ENCODE results near the gene PTPRA. TPM values are rescaled to one million over a fixed set of nuclear protein-coding genes. Genes with fewer than 3 reads are reported as not detected.

The PTPRA gene
- total RNA-seq, 1 experiment from 2014 or later, result 45.2 TPM

DNA sequence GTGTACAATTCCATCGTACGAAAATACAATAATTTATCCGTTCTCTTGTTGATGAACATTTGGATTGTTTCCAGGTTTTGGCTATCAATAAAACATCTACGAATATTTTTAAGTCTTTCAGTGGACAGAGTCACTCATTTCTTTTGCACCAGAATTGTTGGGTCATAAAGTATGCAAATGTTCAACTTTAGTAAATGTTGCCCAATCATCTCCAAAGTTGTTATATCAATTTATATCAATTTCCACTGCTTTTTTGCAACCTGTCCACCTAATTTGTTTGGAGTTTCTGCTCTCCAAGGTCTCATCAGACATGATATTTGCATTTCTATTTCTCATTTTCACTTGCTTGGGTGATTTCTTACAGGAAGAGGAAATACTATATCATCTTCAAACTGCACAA lies 46.6 kb upstream of the PTPRA start:
- no peak overlapping the region for H2BK20ac ChIP-seq (ENCODE audit: low read depth, low read length, poor library complexity, severe bottlenecking)
- no peak overlapping the region for H2AK5ac ChIP-seq (ENCODE audit: insufficient read length, low read length)
- H2BK15ac ChIP-seq (ENCODE audit: low read depth, low read length), result no peak overlapping the region
- H3K4me2 ChIP-seq (ENCODE audit: insufficient read depth, insufficient read length, low read length), result no peak overlapping the region
- no peak overlapping the region for H2BK12ac ChIP-seq (ENCODE audit: insufficient read length, low read depth, low read length)
- no peak overlapping the region for H2BK120ac ChIP-seq (ENCODE audit: low read depth, low read length, poor library complexity, severe bottlenecking)
- no CpG with 5 or more reads among the region's 4 CpGs for WGBS (ENCODE audit: extremely low coverage, insufficient read length, low lambda C conversion rate)
- no peak overlapping the region for H3K18ac ChIP-seq (ENCODE audit: insufficient read length, low read depth, low read length)
- no peak overlapping the region for H3K4ac ChIP-seq (ENCODE audit: low read depth, low read length)
- H3K4me1 ChIP-seq (ENCODE audit: insufficient read depth, low read length), result no peaks in the 10 kb centered on the region
- no peaks in the 10 kb centered on the region for H3K79me2 ChIP-seq (ENCODE audit: insufficient read depth, low read length)
- H2AFZ ChIP-seq (ENCODE audit: low read length), result no peak overlapping the region
- H3K79me1 ChIP-seq (ENCODE audit: insufficient read depth, low read depth, low read length, poor library complexity, severe bottlenecking), result no peaks in the 10 kb centered on the region
- no peak overlapping the region for H4K91ac ChIP-seq (ENCODE audit: insufficient read length, low read depth, low read length)
- no peak overlapping the region for H4K8ac ChIP-seq (replicated peaks; ENCODE audit: insufficient read length, low read depth, low read length)
- H3K14ac ChIP-seq (ENCODE audit: insufficient read depth, low read length), result no peak overlapping the region
- H3K56ac ChIP-seq (ENCODE audit: insufficient read length, low read depth, low read length), result no peak overlapping the region
- H3T11ph ChIP-seq (ENCODE audit: low read length), result no peak overlapping the region
- no peak overlapping the region for H4K5ac ChIP-seq (ENCODE audit: insufficient read length, low read depth, low read length)
- H3K27me3 ChIP-seq (ENCODE audit: insufficient read depth, low read length), result peaks cover 2% of the 10 kb centered on the region; the same call in 1 of the 2 replicates
- H3K27ac Mint-ChIP-seq, result no peak overlapping the region
- peaks cover 6 to 10% of the 10 kb centered on the region in 2 experiments for H3K4me1 Mint-ChIP-seq
- no peak overlapping the region for H3K4me3 Mint-ChIP-seq
- H3K36me3 Mint-ChIP-seq (ENCODE audit: insufficient read depth in 1 of 3, low read depth in 3 of 3), result no peaks in the 10 kb centered on the region
- H3K9me3 Mint-ChIP-seq, result 0 out of 5 replicates have a peak, but pooled peaks cover 0 to 1% of the 10 kb centered on the region in 2 experiments
- H3K9ac ChIP-seq (ENCODE audit: extremely low read depth, insufficient read length, low read length), result no peak overlapping the region
- H3K23me2 ChIP-seq (ENCODE audit: insufficient read length, low read depth, low read length, poor library complexity, severe bottlenecking), result no peaks in the 10 kb centered on the region
- H2BK5ac ChIP-seq (ENCODE audit: insufficient read length, low read length), result no peak overlapping the region
- peaks cover 44% of the 10 kb centered on the region for H3K27me3 Mint-ChIP-seq (ENCODE audit: low read depth)
- TF ChIP-seq, protein P1, sequence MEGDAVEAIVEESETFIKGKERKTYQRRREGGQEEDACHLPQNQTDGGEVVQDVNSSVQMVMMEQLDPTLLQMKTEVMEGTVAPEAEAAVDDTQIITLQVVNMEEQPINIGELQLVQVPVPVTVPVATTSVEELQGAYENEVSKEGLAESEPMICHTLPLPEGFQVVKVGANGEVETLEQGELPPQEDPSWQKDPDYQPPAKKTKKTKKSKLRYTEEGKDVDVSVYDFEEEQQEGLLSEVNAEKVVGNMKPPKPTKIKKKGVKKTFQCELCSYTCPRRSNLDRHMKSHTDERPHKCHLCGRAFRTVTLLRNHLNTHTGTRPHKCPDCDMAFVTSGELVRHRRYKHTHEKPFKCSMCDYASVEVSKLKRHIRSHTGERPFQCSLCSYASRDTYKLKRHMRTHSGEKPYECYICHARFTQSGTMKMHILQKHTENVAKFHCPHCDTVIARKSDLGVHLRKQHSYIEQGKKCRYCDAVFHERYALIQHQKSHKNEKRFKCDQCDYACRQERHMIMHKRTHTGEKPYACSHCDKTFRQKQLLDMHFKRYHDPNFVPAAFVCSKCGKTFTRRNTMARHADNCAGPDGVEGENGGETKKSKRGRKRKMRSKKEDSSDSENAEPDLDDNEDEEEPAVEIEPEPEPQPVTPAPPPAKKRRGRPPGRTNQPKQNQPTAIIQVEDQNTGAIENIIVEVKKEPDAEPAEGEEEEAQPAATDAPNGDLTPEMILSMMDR (conservative IDR thresholded peaks at IDR 0.05), result no peak
- H3K23ac ChIP-seq (ENCODE audit: insufficient read length, low read depth, low read length), result no peak overlapping the region
- no peaks in the 10 kb centered on the region for H3K9me3 ChIP-seq (ENCODE audit: control insufficient read depth, low read depth, low read length)
- H4K20me1 ChIP-seq (ENCODE audit: control insufficient read depth, insufficient read depth, insufficient read length), result no peaks in the 10 kb centered on the region
- no peak overlapping the region for H3K27ac ChIP-seq (ENCODE audit: insufficient read length, low read depth, low read length)
- no peak for DNase-seq
